Dermis microvascular lymphatic vessel endothelial cell (primary cell): ENCODE data around the gene RNPEPL1. TPM values are rescaled to one million over a fixed set of nuclear protein-coding genes. Genes with fewer than 3 reads are reported as not detected.
A peak's percentile ranks its signal among the peaks of the same experiment; 100 is the strongest.

Experiments
- DNase-seq, 2 donors: peaks; one replicate each; pipeline versions ENCODE4 v3.0.0 to v3.0.0-alpha.2; 2010; ENCODE audit warnings: low read depth in 2 of 2
- total RNA-seq: library from RNA; depleted of rRNA; stranded (reverse); fragments of >200 nt; gene quantifications from 2 replicates; pipeline ENCODE4 v1.2.1, GENCODE V29; 2014

Gene RNPEPL1
- total RNA-seq, 1 donor from 2014 or later: 16.2 TPM

DNA sequence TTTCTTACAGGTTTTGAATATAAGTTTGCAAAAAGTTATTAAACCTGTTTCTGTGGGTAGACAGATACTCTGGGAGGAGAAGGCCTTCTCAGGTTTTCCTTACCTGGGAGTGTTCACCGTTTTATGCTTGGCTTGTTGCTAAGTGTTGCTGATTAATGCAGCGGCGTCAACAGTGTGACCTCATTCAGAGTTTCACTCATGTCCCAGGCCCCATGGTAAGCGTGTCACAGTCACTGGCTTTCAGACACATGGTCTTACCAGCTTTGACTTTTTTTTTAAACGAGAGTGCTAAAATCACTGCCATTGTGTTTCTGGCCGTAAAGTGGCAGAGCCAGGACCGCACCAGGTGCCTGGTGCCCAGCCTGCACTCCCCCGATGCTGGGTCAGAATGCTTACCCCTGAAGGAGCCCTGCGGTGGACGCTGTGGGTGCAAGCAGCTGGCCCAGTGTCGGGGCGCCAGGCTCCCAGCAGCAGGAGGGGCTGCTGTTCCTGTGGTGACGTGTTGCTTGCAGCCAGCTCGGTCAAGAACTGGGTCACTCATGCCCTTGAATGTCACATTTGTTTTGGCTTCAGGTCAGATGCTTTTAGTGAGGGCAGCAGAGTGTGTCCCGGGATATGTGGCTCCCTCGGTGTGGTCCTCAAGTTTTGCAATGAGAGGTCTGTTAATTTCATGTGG, 21.7 kb downstream of the RNPEPL1 start:
- DNase-seq: no peak

DNA sequence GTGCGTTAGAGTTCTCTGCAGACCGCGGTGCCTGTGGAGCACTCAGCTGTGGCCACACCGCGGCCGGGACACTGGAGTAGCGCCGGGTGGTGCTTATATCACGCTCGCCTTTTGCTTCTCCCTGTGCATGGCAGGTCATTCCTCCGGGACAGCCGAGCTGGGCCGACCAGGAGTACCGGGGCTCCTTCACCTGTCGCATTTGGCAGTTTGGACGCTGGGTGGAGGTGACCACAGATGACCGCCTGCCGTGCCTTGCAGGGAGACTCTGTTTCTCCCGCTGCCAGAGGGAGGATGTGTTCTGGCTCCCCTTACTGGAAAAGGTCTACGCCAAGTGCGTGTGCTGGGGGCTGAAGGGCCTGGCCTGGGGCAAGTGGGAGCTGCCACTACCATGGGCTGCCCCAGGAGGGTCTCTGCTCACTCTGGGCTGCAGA, 22.4 kb downstream of the RNPEPL1 start:
- no peak for DNase-seq

DNA sequence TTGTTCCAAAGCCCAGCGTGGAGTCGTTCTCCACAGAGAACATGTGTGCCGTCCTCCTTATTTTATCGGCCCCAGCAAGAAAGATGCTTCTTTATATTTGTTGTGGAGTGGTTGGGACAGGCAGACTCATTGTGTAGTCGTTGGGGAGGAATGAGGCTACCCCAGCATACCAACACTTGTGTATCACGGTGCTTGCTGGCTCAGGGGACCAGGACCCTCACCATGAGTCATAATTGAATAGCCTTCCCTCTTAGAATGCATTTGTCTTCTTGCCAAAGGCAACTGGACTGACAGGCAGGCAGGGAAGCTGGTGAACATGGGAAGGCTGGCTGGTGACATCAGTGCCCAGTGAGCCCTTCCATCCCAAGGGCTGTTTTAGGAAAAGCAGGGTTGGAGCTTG, 22.9 kb downstream of the RNPEPL1 start:
- DNase-seq: no peak

DNA sequence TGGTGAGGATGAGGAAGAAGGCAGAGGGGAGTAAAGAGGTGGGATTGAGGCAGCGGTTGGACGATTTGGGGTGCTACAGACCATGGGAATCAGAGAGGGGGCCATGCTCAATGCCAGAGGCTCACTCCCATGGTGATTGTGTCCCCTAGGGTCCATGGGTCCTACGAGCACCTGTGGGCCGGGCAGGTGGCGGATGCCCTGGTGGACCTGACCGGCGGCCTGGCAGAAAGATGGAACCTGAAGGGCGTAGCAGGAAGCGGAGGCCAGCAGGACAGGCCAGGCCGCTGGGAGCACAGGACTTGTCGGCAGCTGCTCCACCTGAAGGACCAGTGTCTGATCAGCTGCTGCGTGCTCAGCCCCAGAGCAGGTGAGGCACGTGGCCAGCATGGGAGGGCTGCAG, 23.5 kb downstream of the RNPEPL1 start:
- DNase-seq: no peak

DNA sequence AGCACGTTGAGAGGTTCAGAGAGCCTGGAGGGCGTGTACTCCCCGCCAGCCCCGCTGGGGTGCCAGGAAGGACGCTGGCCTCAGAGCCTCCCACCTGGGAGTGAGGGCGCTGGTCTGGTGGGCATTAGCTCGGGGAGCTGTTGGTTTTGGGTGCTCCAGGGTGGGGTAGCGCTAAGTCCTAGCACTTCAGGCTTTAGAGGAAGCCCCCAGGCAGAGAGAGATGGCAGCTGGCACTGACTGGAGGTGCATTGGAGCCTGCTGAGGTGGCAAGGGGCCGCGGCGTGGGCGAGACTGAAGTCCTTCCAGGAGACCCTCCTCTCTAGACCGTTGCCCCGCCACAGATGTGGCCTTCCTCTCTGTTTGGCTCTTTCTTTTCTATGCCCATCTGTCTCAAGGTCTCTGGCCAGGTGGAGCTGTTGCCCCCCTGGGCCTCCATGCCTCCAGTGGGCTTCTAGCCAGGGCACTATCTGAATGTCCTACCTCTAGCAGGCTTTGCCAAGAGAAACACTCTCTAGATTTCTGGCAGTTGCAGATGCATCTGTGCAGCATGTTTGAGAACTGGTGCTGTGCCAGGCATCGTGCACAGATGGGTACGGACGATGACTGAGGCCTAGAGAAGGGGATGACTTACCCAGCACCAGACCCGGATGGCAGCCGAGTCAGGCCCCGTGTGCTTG, 24.9 kb downstream of the RNPEPL1 start:
- no peak for DNase-seq

- DNase-seq: no peak
Measured at GRCh38 chr2:240593703-240594451, 25.6 kb downstream of the RNPEPL1 start.

- DNase-seq: no peak
Measured at GRCh38 chr2:240594511-240595380, 26.5 kb downstream of the RNPEPL1 start.

DNA sequence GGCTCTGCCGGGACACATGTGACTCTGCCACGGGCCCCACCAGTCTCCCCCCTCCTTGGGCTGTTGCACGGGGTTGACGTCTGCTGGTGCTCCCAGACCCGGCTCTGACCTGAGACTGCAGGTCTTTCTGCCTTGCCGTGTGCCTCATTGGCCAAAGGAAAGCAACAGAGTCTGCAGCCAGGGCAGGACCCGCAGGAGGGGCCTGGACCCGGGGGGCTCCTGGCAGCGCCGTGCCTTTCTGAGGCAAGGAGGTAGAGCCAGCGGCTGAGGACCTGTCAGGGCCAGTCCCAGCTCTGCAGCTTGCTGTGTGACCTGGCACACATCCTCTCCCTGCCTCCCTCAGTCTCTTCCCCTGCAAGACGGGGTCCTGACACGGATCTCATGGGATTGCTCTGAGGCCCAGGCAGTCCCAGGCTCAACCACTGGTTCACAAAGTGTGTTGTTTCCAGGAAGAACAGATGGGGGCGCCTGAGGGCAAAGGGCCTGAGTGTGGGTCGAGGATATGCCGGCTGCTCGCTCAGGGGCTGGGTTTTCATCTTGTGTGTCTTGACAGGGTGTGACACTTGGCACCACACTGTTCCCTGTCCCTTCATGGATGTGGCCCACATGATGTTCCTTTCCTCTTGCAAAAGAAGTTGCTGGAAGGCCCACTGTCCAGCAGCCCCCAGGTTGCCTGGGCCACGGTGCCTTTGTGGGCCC, 27.2 kb downstream of the RNPEPL1 start:
- no peak for DNase-seq

DNA sequence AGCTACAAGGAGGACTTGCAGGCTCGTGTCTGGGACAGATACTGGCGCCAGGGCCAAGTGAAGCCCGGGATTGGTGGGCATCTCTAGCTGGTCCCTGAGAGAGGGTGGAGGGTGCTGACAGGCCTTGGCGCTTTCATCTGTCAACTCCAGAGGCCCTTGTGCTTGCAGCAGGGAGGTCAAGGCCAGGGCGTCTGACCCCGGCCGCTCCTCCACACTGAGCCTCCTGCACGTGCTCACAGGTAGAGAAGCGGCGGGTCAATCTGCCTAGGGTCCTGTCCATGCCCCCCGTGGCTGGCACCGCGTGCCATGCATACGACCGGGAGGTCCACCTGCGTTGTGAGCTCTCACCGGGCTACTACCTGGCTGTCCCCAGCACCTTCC, 27.8 kb downstream of the RNPEPL1 start:
- DNase-seq: no peak

DNA sequence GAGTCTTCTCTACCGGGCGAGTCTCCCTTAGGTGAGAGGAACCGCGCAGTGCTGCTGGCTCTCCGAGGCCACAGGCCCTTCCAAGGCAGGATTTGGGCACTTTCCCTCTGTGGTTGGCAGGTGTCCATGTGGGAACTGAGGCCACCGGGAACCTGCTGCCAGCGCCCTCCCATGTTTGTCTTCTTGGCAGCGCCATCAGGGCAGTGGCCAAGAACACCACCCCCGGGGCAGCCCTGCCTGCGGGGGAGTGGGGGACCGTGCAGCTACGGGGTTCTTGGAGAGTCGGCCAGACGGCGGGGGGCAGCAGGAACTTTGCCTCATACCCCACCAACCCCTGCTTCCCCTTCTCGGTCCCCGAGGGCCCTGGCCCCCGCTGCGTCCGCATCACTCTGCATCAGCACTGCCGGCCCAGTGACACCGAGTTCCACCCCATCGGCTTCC, 28.2 kb downstream of the RNPEPL1 start:
- no peak for DNase-seq

DNA sequence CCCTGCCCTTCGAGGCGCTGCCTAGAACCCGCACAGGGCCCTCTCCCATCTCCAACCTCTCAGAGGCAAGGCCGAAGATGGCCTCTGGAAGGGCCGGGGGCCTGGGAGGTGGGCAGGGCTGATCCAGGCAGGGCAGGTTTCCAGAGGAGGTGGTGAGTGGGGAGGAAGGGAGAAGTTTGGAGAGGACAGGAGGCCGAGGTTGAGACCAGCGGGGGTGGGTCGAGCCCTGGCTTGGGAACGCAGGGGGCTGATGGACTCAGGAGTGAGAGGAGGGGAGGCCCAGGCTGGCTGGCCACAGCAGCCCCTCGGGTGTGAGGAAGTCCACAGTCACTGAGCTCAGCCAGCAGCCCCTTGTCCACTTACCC, 28.8 kb downstream of the RNPEPL1 start:
- no peak for DNase-seq

GRCh38 chr2:240597419-240598181, 29.3 kb downstream of the RNPEPL1 start:
- no peak for DNase-seq

DNA sequence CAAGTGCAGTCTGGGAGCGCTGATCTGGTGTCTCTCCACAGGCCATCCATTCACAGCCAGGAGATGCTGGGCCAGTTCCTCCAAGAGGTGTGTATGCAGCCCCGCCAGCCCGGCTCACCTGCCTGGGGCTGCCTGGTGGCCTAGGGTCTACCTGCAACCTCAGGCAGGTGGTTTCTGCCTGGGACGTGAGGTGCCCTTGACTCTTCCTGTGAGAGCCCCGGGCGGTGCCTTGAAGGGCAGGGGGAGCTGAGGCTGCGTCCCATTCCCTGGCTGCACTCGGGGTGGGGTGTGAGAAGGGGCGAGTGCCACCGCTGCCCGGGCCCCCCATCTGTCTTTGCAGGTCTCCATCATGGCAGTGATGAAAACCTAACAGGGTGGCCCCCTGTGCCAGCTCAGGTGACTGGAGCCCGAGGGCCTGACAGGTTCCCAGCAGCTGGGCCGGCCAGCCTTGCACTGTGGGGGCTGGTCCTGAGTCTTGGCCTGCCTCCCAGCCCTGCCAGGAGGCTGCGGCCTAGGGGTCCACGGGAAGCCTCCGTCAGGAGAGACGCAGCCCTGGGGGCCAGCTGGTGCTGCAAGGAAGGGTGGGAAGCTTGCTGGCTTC, 30.1 kb downstream of the RNPEPL1 start:
- DNase-seq: no peak

- no peak for DNase-seq
Measured at GRCh38 chr2:240599141-240599583, 30.9 kb downstream of the RNPEPL1 start.

DNA sequence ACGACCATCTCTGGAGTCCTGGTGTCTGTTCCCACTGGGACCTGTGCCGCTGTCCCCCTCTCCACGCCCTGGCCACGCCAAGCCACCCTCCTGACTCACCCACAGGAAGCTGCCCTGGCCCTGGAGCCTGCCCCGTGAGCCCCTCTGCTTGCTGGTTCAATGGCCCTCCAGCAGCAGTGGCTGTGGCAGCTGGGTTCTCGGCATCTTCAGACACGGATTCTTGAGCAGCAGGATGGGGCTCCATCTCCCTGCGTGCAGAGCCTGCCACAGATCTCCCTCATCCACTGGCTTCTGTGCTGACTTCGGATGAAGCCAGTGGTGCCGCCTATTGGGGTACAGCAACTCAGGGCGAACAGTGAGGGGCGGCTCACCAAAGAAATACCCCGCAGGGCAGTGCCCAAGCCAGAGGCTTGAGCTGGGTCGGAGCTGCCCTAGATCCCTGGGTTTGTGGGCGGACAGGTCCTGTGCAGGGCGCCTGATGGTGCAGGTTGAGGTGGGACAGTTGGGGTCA, 32.2 kb downstream of the RNPEPL1 start:
- no peak for DNase-seq

DNA sequence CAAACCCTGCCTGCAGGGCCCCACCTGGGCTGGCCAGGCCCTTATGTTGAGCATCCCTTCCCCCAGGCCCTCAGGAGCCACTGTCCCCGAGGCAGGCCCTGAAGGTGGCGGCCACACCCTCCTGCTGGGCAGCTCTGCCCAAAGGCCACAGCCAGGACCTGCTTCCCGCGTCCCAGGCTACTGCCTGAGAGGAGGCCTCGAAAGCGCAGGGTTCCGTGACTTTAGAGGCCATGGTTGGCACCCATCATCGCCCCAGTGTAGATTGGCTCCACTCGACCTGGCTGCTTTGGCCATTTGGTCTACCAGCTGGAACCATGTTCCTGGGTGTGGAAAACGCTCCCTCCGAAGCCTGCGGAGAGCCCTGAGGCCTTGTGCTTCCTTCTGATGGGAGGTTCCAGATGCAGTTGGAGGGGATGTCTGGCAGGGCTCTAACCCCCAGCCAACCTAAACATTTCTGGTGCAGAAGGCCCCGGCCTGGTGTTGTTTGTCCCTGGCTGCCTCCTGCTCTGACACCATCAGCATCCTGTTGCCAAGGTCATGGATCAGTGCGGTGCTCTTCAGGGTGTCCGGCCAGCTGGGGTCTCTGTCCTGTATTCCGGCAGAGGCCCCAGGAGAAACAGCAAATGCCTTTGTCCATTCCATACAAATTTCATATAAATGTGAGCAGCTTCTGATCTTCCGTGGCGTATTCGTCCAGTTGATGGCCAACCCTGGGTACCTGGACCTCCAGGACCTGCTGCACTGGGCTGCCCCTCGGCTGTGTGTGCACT, 33.0 kb downstream of the RNPEPL1 start:
- DNase-seq: peak in 1 of 2 donors; percentile 36

DNA sequence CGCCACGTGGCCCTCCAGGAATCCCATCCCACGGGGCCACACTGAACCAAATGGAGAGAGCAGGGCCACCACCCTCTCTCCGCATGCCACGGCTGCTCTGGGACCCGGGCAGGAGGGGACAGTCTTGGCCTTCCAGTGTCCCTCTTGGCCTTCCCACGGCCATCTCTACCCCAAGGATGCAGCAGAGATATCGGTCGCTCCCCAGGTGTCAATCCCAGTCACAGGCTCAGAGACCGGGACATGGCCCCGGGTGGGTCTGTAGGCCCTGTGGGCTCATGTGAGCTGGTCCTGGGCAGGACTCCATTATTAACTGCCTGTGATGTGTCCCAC, 33.5 kb downstream of the RNPEPL1 start:
- no peak for DNase-seq

DNA sequence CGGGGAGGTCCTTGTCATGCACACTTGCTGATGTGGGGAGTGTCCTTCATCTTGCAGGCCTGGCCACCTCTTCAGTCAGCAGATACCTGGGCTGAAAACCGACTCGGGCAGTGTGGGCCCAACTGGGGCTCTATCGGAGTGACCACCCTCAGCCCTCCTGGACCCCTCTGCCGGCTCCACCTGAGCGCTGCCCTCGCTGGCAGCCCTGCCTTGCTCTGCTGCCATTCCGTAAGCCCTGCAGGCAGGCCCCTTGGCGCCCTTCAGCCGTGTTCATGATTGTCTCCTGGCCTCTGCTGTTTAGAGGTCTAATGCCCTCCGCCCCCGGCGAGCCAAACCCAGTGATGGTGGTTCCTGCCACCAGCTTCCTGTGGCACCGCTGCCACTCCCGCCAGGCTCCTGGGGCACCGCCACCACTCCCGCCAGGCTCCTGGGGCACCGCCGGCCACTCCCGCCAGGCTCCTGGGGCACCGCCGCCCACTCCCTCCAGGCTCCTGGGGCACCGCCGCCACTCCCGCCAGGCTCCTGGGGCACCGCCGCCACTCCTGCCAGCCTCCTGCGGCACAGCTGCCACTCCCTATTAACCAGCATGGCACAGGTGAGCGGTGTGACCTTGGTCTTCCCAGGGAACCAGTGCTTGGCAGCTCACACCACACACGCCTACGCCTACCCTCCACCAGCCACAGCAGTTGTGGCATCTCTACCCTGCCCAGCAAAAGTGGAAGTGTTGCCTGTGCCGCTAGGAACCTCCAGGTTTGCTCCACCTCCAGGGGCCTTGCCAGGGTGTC, 34.2 kb downstream of the RNPEPL1 start:
- no peak for DNase-seq
